ENCODE measurements around the gene TALDO1. TPM values are rescaled to one million over a fixed set of nuclear protein-coding genes. Genes with fewer than 3 reads are reported as not detected.

Gene TALDO1
- total and polyA plus RNA-seq, 2 of the 8 experiments (the other 6 are each of a cell fraction or from before 2014, with no cell fraction given) = 265 to 308 TPM

GRCh38 chr11:763073-763463, 15.8 kb downstream of the TALDO1 start:
- POLR2A ChIA-PET (ENCODE audit: partially characterized antibody) = interaction anchor here (0.7 to 35.3 kb wide), 18 partner anchors 4 to 313 kb away, joined by 3 to 636 read pairs (median 4); partner anchors contain the start of genes CDHR5, CEND1, DEAF1 and GATD1
- H4K5ac ChIP-seq (ENCODE audit: insufficient read length, low read depth, low read length) = no peak overlapping the region
- H4K8ac ChIP-seq (ENCODE audit: extremely low read depth, insufficient read depth, low read length) = no peak overlapping the region; the same call in 1 of the 2 replicates
- no peak overlapping the region for H2BK12ac ChIP-seq (ENCODE audit: low read depth, low read length)
- no peak overlapping the region for H3K18ac ChIP-seq (ENCODE audit: extremely low read depth, low read length)
- H2BK15ac ChIP-seq (ENCODE audit: low read length) = no peak overlapping the region
- no peaks in the 10 kb centered on the region for H3K27me3 ChIP-seq (replicated peaks in 1 of 4; ENCODE audit: control insufficient read depth in 3 of 4, extremely low read depth in 1 of 4, insufficient read depth in 3 of 4, low read length in 3 of 4)
- peak overlapping the region; percentile 33 for H2BK120ac ChIP-seq (replicated peaks; ENCODE audit: low read depth, low read length)
- peak overlapping the region; percentile 85 for H2BK5ac ChIP-seq (ENCODE audit: low read depth, low read length)
- peaks cover 32 to 68% (median 38%) of the 10 kb centered on the region in 4 experiments for H3K36me3 ChIP-seq (ENCODE audit: control insufficient read depth in 2 of 4, insufficient read depth in 4 of 4, low read length in 3 of 4)
- peaks cover 7% of the 10 kb centered on the region; the same call in 1 of the 2 replicates for H3K79me1 ChIP-seq (ENCODE audit: low read depth, low read length)
- no peak overlapping the region for H3K4ac ChIP-seq (replicated peaks; ENCODE audit: insufficient read length, low read depth, low read length)
- H2BK20ac ChIP-seq (ENCODE audit: low read length) = no peak overlapping the region
- no peak for TF ChIP-seq CTBP2 (IDR thresholded peaks at IDR 0.05; ENCODE audit: borderline replicate concordance, insufficient read depth, insufficient read length, low read length)
- peak; percentile 21; the same call in 1 of the 2 replicates for TF ChIP-seq POLR2AphosphoS5 (IDR thresholded peaks at IDR 0.05; ENCODE audit: low read depth, low read length)
- no peak for TF ChIP-seq USF2 (IDR thresholded peaks at IDR 0.05; ENCODE audit: low read length)
- no peaks in the 10 kb centered on the region for H3K9me3 ChIP-seq (ENCODE audit: insufficient read depth in 2 of 2, low read depth in 1 of 2, low read length in 1 of 2)
- H3K23ac ChIP-seq (ENCODE audit: insufficient read length) = no peak overlapping the region
- H3K23me2 ChIP-seq (ENCODE audit: low read depth, low read length) = no peaks in the 10 kb centered on the region
- peaks cover 0 to 12% (median 7%) of the 10 kb centered on the region in 4 experiments; a peak in 6 of 7 replicates for H3K4me1 ChIP-seq (replicated peaks in 1 of 4; ENCODE audit: control insufficient read depth in 3 of 4, insufficient read depth in 4 of 4, low read length in 3 of 4)
- FAIRE-seq (no peak), DNase-seq (ENCODE audit: low read depth in 1 of 2, low spot score in 2 of 2) (no peak)
- H2AK5ac ChIP-seq (ENCODE audit: low read depth, low read length) = no peak overlapping the region; the same call in 1 of the 2 replicates
- H3K79me2 ChIP-seq (ENCODE audit: control insufficient read depth in 1 of 2, insufficient read depth in 2 of 2, low read length in 2 of 2) = no peaks in the 10 kb centered on the region
- no peak overlapping the region for H3K14ac ChIP-seq (ENCODE audit: insufficient read length)
- H2AFZ ChIP-seq (ENCODE audit: low read length) = no peak overlapping the region
- CTCF ChIA-PET (ENCODE audit: partially characterized antibody) = interaction anchor here (0.6 to 26.9 kb wide), 17 partner anchors 9 to 199 kb away, joined by 3 to 395 read pairs (median 3); partner anchors contain the start of gene TALDO1
- peak overlapping the region; percentile 61; the same call in 1 of the 2 replicates for H3K27ac ChIP-seq (ENCODE audit: low read depth, low read length)
- H3K56ac ChIP-seq (replicated peaks; ENCODE audit: insufficient read length, low read depth, low read length) = no peak overlapping the region
- H4K91ac ChIP-seq (replicated peaks; ENCODE audit: insufficient read length, low read length) = no peak overlapping the region
- H3K4me2 ChIP-seq (ENCODE audit: insufficient read depth in 1 of 2, low read depth in 2 of 2, low read length in 2 of 2) = peak overlapping the region in 1 of 2 experiments; percentile 11; a peak in 1 of 4 replicates
- H4K20me1 ChIP-seq (replicated peaks in 1 of 2; ENCODE audit: control insufficient read depth in 1 of 2, insufficient read depth in 2 of 2, low read length in 2 of 2) = peaks cover 13 to 35% of the 10 kb centered on the region in 2 experiments
- H3K9ac ChIP-seq (replicated peaks in 1 of 4; ENCODE audit: extremely low read depth in 1 of 4, low read depth in 3 of 4, low read length in 3 of 4) = no peak overlapping the region
- H3K4me3 ChIP-seq (ENCODE audit: extremely low read depth in 1 of 4, insufficient read depth in 2 of 4, low read depth in 3 of 4, low read length in 4 of 4) = no peak overlapping the region
- 66% methylated on average over 4 of the region's 24 CpGs; no CpG with 5 or more reads in 1 of the 2 experiments for WGBS, 2 experiments (ENCODE audit: extremely low coverage in 1 of 2, insufficient coverage in 1 of 2, insufficient read length in 1 of 2, insufficient replicate concordance in 2 of 2, low coverage in 1 of 2, low lambda C conversion rate in 2 of 2, missing lambda C conversion rate in 1 of 2)

Data from H1 (cell line).